Activated naive CD8-positive, alpha-beta T cell treated with anti-CD3 and anti-CD28 coated beads, Interleukin-2, amount 50 U/mL, for 16 hours (primary cell): ENCODE results near the gene ODF2.
A peak's percentile ranks its signal among the peaks of the same experiment; 100 is the strongest.
"Not testable (repeated sequence)": the region's sequence is repeated elsewhere in the genome, so short reads cannot be mapped to it uniquely, and the experiment has no call there.

Source experiments
- DNase-seq: peaks from one replicate; pipeline ENCODE4 v3.0.0-alpha.2; 2020; ENCODE audit warnings: low read depth, low spot score

ODF2 gene

GRCh38 chr9:128455849-128456612 is at the start of gene ODF2:
TSS of gene ODF2 (plus strand) at chr9:128456006. CDS start at chr9:128456092, 86 bp downstream.
- peak; percentile 96 for DNase-seq

GRCh38 chr9:128406848-128407391 is 48.9 kb upstream of the ODF2 start:
- DNase-seq = no peak

GRCh38 chr9:128408963-128409431 is 46.8 kb upstream of the ODF2 start:
- DNase-seq = no peak

GRCh38 chr9:128409450-128409849 is 46.4 kb upstream of the ODF2 start:
- no peak for DNase-seq

GRCh38 chr9:128409978-128410377 is 45.8 kb upstream of the ODF2 start:
- no peak for DNase-seq

- DNase-seq = no peak
Measured at GRCh38 chr9:128411364-128412119, 44.3 kb upstream of the ODF2 start.

- no peak for DNase-seq
Measured at GRCh38 chr9:128412120-128412790, 43.6 kb upstream of the ODF2 start.

- DNase-seq = not testable (repeated sequence)
Measured at GRCh38 chr9:128413728-128414127, 42.1 kb upstream of the ODF2 start.

GRCh38 chr9:128414461-128414860 is 41.3 kb upstream of the ODF2 start:
- no peak for DNase-seq

GRCh38 chr9:128415281-128415680 is 40.5 kb upstream of the ODF2 start:
- DNase-seq = no peak

- DNase-seq = no peak
Measured at GRCh38 chr9:128416014-128416413, 39.8 kb upstream of the ODF2 start.

GRCh38 chr9:128416432-128417019 is 39.3 kb upstream of the ODF2 start:
- no peak for DNase-seq

GRCh38 chr9:128419061-128419925 is 36.5 kb upstream of the ODF2 start:
- no peak for DNase-seq

- peak; percentile 23 for DNase-seq
Measured at GRCh38 chr9:128420060-128420650, 35.7 kb upstream of the ODF2 start.

GRCh38 chr9:128420651-128421481 is 34.9 kb upstream of the ODF2 start, which contains the start of gene CERCAM:
TSS of gene CERCAM (plus strand) at chr9:128420857. CDS start at chr9:128420878, 21 bp downstream.
- peak; percentile 9 for DNase-seq

- no peak for DNase-seq
Measured at GRCh38 chr9:128421482-128421996, 34.3 kb upstream of the ODF2 start.

GRCh38 chr9:128422022-128422782 is 33.6 kb upstream of the ODF2 start:
- not testable (repeated sequence) for DNase-seq

GRCh38 chr9:128422783-128423150 is 33.0 kb upstream of the ODF2 start:
- DNase-seq = no peak
